K562 (cell line): Measurements from ENCODE around the gene ADARB2. TPM values are rescaled to one million over a fixed set of nuclear protein-coding genes. Genes with fewer than 3 reads are reported as not detected.

Source experiments
- ATAC-seq: fragments of 200-7000 bp; cut with Tn5 transposase; 3 replicates; pipeline ENCODE4 v1.9.1; 2020; ENCODE audit warnings: moderate library complexity
- BruUV-seq: library from RNA; stranded (reverse); fragments of 400-500 nt; replicated peaks from 2 replicates; lab custom pipeline; 2021; lab: Mats Ljungman, UMichigan
- CTCF ChIA-PET: fragments of 300-600 bp; formaldehyde crosslinking; extraction: SDS; loops from one replicate; lab custom pipeline; 2021; ENCODE audit warnings: low intra/inter-chr PET ratio; lab: Yijun Ruan, JAX
- POLR2A ChIA-PET: fragments of 300-600, 350-650 bp; sonication (Branson Sonifier 250); formaldehyde crosslinking; extraction: SDS; loops from one replicate; lab custom pipeline; 2021; ENCODE audit warnings: antibody characterized with exemption, inconsistent platforms; lab: Yijun Ruan, JAX
- DNase-seq, 4 experiments: peaks; one replicate each; pipeline versions ENCODE4 v3.0.0 to v3.0.0-alpha.2; 2011 to 2018; ENCODE audit warnings: low spot score in 3 of 4, mixed read lengths in 3 of 4; ENCODE audit errors: extremely low read depth in 1 of 4
- FAIRE-seq: peaks from 2 replicates; lab custom pipeline; 2011; peaks lifted over from hg19 to GRCh38; lab: Jason Lieb, UNC
- H2AFZ ChIP-seq: 2 replicates; pipeline ENCODE4 v1.6.0; 2011; ENCODE audit warnings: low read depth, low read length, control low read depth, inconsistent platforms
- H3K27ac ChIP-seq: fragments of 200-600 bp; 3 replicates; pipeline ENCODE4 v1.8.0; 2011; ENCODE audit warnings: low read depth, mild to moderate bottlenecking, control low read depth, inconsistent platforms, low read length, moderate library complexity, mixed read lengths; ENCODE audit errors: extremely low read depth
- H3K27me3 ChIP-seq, 2 experiments: fragments of 300-600 bp in 1 of 2; 2 replicates in 1 of 2; 3 replicates in 1 of 2; pipeline versions ENCODE4 v1.6.0 to v1.8.0; 2011; ENCODE audit warnings: inconsistent platforms in 2 of 2, low read length in 2 of 2, mild to moderate bottlenecking in 1 of 2, mixed read lengths in 1 of 2, moderate library complexity in 1 of 2; ENCODE audit not compliant: control insufficient read depth in 2 of 2, insufficient read depth in 2 of 2
- H3K36me3 ChIP-seq: fragments of 300-600 bp; 3 replicates; pipeline ENCODE4 v1.8.0; 2011; ENCODE audit warnings: mild to moderate bottlenecking, low read length, inconsistent platforms; ENCODE audit not compliant: control insufficient read depth, insufficient read depth
- H3K4me1 ChIP-seq, 2 experiments: fragments of 200-600 bp in 1 of 2; replicated peaks in 1 of 2; 2 replicates in 1 of 2; 3 replicates in 1 of 2; pipeline versions ENCODE4 v1.5.1 to v1.8.0; 2011; ENCODE audit warnings: inconsistent platforms in 2 of 2, low read length in 2 of 2, mild to moderate bottlenecking in 1 of 2, mixed read lengths in 1 of 2, moderate library complexity in 1 of 2; ENCODE audit not compliant: control insufficient read depth in 2 of 2, insufficient read depth in 2 of 2
- H3K4me2 ChIP-seq: 2 replicates; pipeline ENCODE4 v1.6.1; 2011; ENCODE audit warnings: low read length, control low read depth, inconsistent platforms, mixed read lengths; ENCODE audit not compliant: insufficient read depth
- H3K4me3 ChIP-seq: fragments of 200-600 bp; sonication (generic), shearing (Covaris generic); 2 replicates; pipeline ENCODE4 v1.5.1; 2016; ENCODE audit warnings: control low read depth, inconsistent platforms
- H3K79me2 ChIP-seq: fragments of 200-600 bp; 3 replicates; pipeline ENCODE4 v1.8.0; 2011; ENCODE audit warnings: low read length, inconsistent platforms; ENCODE audit not compliant: control insufficient read depth, insufficient read depth
- H3K9ac ChIP-seq, 2 experiments: 2 replicates each; pipeline versions ENCODE4 v1.6.0 to v1.6.1; 2011; ENCODE audit warnings: low read depth in 2 of 2, low read length in 2 of 2, control low read depth in 1 of 2, inconsistent platforms in 1 of 2, mild to moderate bottlenecking in 1 of 2, mixed read lengths in 1 of 2; ENCODE audit not compliant: insufficient read depth in 1 of 2
- H3K9me1 ChIP-seq: one replicate; pipeline ENCODE4 v1.6.0; 2011; ENCODE audit warnings: inconsistent platforms, mild to moderate bottlenecking, low read length, moderate library complexity; ENCODE audit not compliant: control insufficient read depth, insufficient read depth
- H3K9me3 ChIP-seq: replicated peaks from 2 replicates; pipeline ENCODE4 v1.5.1; 2011; ENCODE audit warnings: low read depth, low read length, inconsistent platforms; ENCODE audit not compliant: control insufficient read depth, insufficient read depth
- H4K20me1 ChIP-seq: replicated peaks from 2 replicates; pipeline ENCODE4 v1.6.1; 2011; ENCODE audit warnings: low read length, inconsistent platforms, mixed read lengths; ENCODE audit not compliant: control insufficient read depth, insufficient read depth
- ASH1L ChIP-seq: fragments of 450-650 bp; IDR thresholded peaks from 2 replicates; pipeline ENCODE4 v1.6.1; 2018; ENCODE audit warnings: borderline replicate concordance, mild to moderate bottlenecking, low read depth; ENCODE audit not compliant: partially characterized antibody
- BRD9 ChIP-seq: fragments of 450-650 bp; IDR thresholded peaks from 2 replicates; pipeline ENCODE4 v1.6.1; 2018; ENCODE audit warnings: low read depth; ENCODE audit not compliant: partially characterized antibody
- CBFA2T2 ChIP-seq: fragments of 450-650 bp; conservative IDR thresholded peaks from 2 replicates; pipeline ENCODE4 v1.6.1; 2017; ENCODE audit warnings: mild to moderate bottlenecking
- ELK1 ChIP-seq: sonication (generic); formaldehyde crosslinking; IDR thresholded peaks from 2 replicates; pipeline ENCODE4 v1.8.1; 2022; ENCODE audit warnings: missing genetic modification reagents
- HDAC1 ChIP-seq, 2 experiments: fragments of 450-650 bp; IDR thresholded peaks; 2 replicates each; pipeline ENCODE4 v1.6.1; 2016 to 2017; ENCODE audit warnings: inconsistent platforms in 1 of 2, mild to moderate bottlenecking in 1 of 2, moderate library complexity in 1 of 2
- SAP30 ChIP-seq: fragments of 200-600 bp; sonication (generic); IDR thresholded peaks from 2 replicates; pipeline ENCODE4 v1.6.1; 2012; ENCODE audit warnings: borderline replicate concordance, low read depth, mild to moderate bottlenecking, moderate library complexity, low read length, control low read depth, inconsistent platforms; ENCODE audit not compliant: insufficient read depth, poor library complexity, severe bottlenecking
- SIRT6 ChIP-seq: IDR thresholded peaks from one replicate; pipeline ENCODE4 v1.6.1; 2012; ENCODE audit warnings: low read depth, mild to moderate bottlenecking, control low read depth, inconsistent platforms, low read length, moderate library complexity
- ZNF12 ChIP-seq: sonication (generic); formaldehyde crosslinking; IDR thresholded peaks from 2 replicates; pipeline ENCODE4 v1.4.0; 2020; ENCODE audit warnings: mild to moderate bottlenecking, missing genetic modification reagents
- ZNF431 ChIP-seq: sonication (generic); formaldehyde crosslinking; IDR thresholded peaks from 2 replicates; pipeline ENCODE4 v1.8.0; 2022; ENCODE audit warnings: mild to moderate bottlenecking, missing genetic modification reagents
- ZNF511 ChIP-seq: sonication (generic); formaldehyde crosslinking; IDR thresholded peaks from 2 replicates; pipeline ENCODE4 v1.8.0; 2022; ENCODE audit warnings: mild to moderate bottlenecking, missing genetic modification reagents
- ZNF639 ChIP-seq, 2 experiments: fragments of 200-800 bp in 1 of 2; sonication (Bioruptor generic) in 1 of 2; sonication (generic) in 1 of 2; formaldehyde crosslinking in 1 of 2; IDR thresholded peaks in 1 of 2; conservative IDR thresholded peaks in 1 of 2; 2 replicates each; pipeline versions ENCODE4 v1.5.0 to v1.6.1; 2016 to 2020; ENCODE audit warnings: missing compliant biosample characterization in 1 of 2, missing genetic modification characterization in 1 of 2, missing genetic modification reagents in 1 of 2
- WGBS: fragments of 100-300 bp; shearing (Covaris generic); methylation state at CpG from one replicate; pipeline ENCODE4 v1.1.6; 2016; ENCODE audit warnings: low coverage, mixed read lengths; ENCODE audit not compliant: insufficient coverage; ENCODE audit errors: missing lambda C conversion rate; 5-methylcytosine and 5-hydroxymethylcytosine counted together
- in situ Hi-C: fragments of 300-500 bp; cut with MboI; formaldehyde crosslinking; loops from 4 replicates; pipeline ENCODE4 v1.15.0; 2018; ENCODE audit warnings: inconsistent platforms, mixed read lengths
- intact Hi-C: fragments of 100-400 bp; cut with micrococcal nuclease; formaldehyde crosslinking; loops from 2 replicates; pipeline ENCODE4 v1.14.2; 2022
- polyA plus RNA-seq, 8 experiments: library from polyadenylated mRNA; depleted of rRNA in 4 of 8; stranded (reverse) in 5 of 8; unstranded in 3 of 8; fragments of >200 nt; fragmentation: Nextera tagmentation in 2 of 8; fragmentation: Illumina TruSeq in 1 of 8; extraction: Ambion mirVana in 2 of 8; extraction: Trizol in 1 of 8; gene quantifications; 2 replicates each; pipeline versions ENCODE4 v1.2.1 to v1.2.3, GENCODE V29; 2011 to 2014; ENCODE audit warnings: inconsistent platforms in 1 of 8, missing spikeins in 1 of 8
- total RNA-seq, 7 experiments: library from RNA; depleted of rRNA in 6 of 7; stranded (reverse); fragments of >200 nt in 6 of 7; fragmentation: Illumina TruSeq in 2 of 7; extraction: Trizol in 2 of 7; gene quantifications; 2 replicates each; pipeline versions ENCODE4 v1.2.1 to v1.2.3, GENCODE V29; 2011 to 2021; ENCODE audit warnings: low replicate concordance in 1 of 7

The ADARB2 gene
- total and polyA plus RNA-seq, 9 of the 15 experiments (the other 6 are each of a cell fraction or from before 2014, with no cell fraction given): not detected

- TF ChIP-seq ZNF12 (CRISPR knock-in tag) (no peak), HDAC1 (IDR thresholded peaks at IDR 0.05) (no peak)
Measured at GRCh38 chr10:1741450-1741849, 4.1 kb upstream of the ADARB2 start (continued).

GRCh38 chr10:1739751-1740150 is 2.4 kb upstream of the ADARB2 start:
- intact Hi-C loops (no loop called here), in situ Hi-C loops (no loop called here)
- Histone ChIP-seq H3K4me3 (no peak overlapping the region), H3K4me1 (peaks cover 0 to 6% of the 10 kb centered on the region in 2 experiments; a peak in 1 of 5 replicates), H3K36me3 (no peaks in the 10 kb centered on the region), H3K27ac (no peak overlapping the region), H4K20me1 (no peaks in the 10 kb centered on the region), H2AFZ (no peak overlapping the region), H3K9me3 (no peaks in the 10 kb centered on the region), H3K27me3 (peaks cover 26 to 37% of the 10 kb centered on the region in 2 experiments), H3K79me2 (no peaks in the 10 kb centered on the region), H3K9me1 (no peaks in the 10 kb centered on the region), H3K4me2 (no peak overlapping the region), H3K9ac (no peak overlapping the region)
- no peak for FAIRE-seq
- DNase-seq: no peak
- POLR2A ChIA-PET: no interaction called here
- CTCF ChIA-PET: no interaction called here
- TF ChIP-seq ZNF639 (CRISPR knock-in tag; conservative IDR thresholded peaks at IDR 0.05 in 1 of 2, IDR thresholded peaks at IDR 0.05 in 1 of 2) (no peak), ZNF431 (no peak), BRD9 (no peak), SAP30 (no peak), ZNF511 (no peak), ELK1 (CRISPR knock-in tag) (no peak), SIRT6 (no peak), CBFA2T2 (no peak), ASH1L (no peak)
- no TSS peak for BruUV-seq
- ATAC-seq: no peak
- 0% methylated on average over 14 of the region's 14 CpGs for WGBS
